K562 (cell line): ENCODE data around the gene ATP5PO. TPM values are rescaled to one million over a fixed set of nuclear protein-coding genes. Genes with fewer than 3 reads are reported as not detected.
"Not testable (repeated sequence)": the region's sequence is repeated elsewhere in the genome, so short reads cannot be mapped to it uniquely, and the experiment has no call there.

Source experiments
- ATAC-seq: fragments of 200-7000 bp; cut with Tn5 transposase; 3 replicates; pipeline ENCODE4 v1.9.1; 2020; ENCODE audit warnings: moderate library complexity
- BruUV-seq: library from RNA; stranded (reverse); fragments of 400-500 nt; replicated peaks from 2 replicates; lab custom pipeline; 2021; lab: Mats Ljungman, UMichigan
- CTCF ChIA-PET: fragments of 300-600 bp; formaldehyde crosslinking; extraction: SDS; loops from one replicate; lab custom pipeline; 2021; ENCODE audit warnings: low intra/inter-chr PET ratio; lab: Yijun Ruan, JAX
- POLR2A ChIA-PET: fragments of 300-600, 350-650 bp; sonication (Branson Sonifier 250); formaldehyde crosslinking; extraction: SDS; loops from one replicate; lab custom pipeline; 2021; ENCODE audit warnings: antibody characterized with exemption, inconsistent platforms; lab: Yijun Ruan, JAX
- DNase-seq, 4 experiments: peaks; one replicate each; pipeline versions ENCODE4 v3.0.0 to v3.0.0-alpha.2; 2011 to 2018; ENCODE audit warnings: low spot score in 3 of 4, mixed read lengths in 3 of 4; ENCODE audit errors: extremely low read depth in 1 of 4
- FAIRE-seq: peaks from 2 replicates; lab custom pipeline; 2011; peaks lifted over from hg19 to GRCh38; lab: Jason Lieb, UNC
- H2AFZ ChIP-seq: 2 replicates; pipeline ENCODE4 v1.6.0; 2011; ENCODE audit warnings: low read depth, low read length, control low read depth, inconsistent platforms
- H3K27ac ChIP-seq: fragments of 200-600 bp; 3 replicates; pipeline ENCODE4 v1.8.0; 2011; ENCODE audit warnings: low read depth, mild to moderate bottlenecking, control low read depth, inconsistent platforms, low read length, moderate library complexity, mixed read lengths; ENCODE audit errors: extremely low read depth
- H3K27me3 ChIP-seq, 2 experiments: fragments of 300-600 bp in 1 of 2; 2 replicates in 1 of 2; 3 replicates in 1 of 2; pipeline versions ENCODE4 v1.6.0 to v1.8.0; 2011; ENCODE audit warnings: inconsistent platforms in 2 of 2, low read length in 2 of 2, mild to moderate bottlenecking in 1 of 2, mixed read lengths in 1 of 2, moderate library complexity in 1 of 2; ENCODE audit not compliant: control insufficient read depth in 2 of 2, insufficient read depth in 2 of 2
- H3K36me3 ChIP-seq: fragments of 300-600 bp; 3 replicates; pipeline ENCODE4 v1.8.0; 2011; ENCODE audit warnings: mild to moderate bottlenecking, low read length, inconsistent platforms; ENCODE audit not compliant: control insufficient read depth, insufficient read depth
- H3K4me1 ChIP-seq, 2 experiments: fragments of 200-600 bp in 1 of 2; replicated peaks in 1 of 2; 2 replicates in 1 of 2; 3 replicates in 1 of 2; pipeline versions ENCODE4 v1.5.1 to v1.8.0; 2011; ENCODE audit warnings: inconsistent platforms in 2 of 2, low read length in 2 of 2, mild to moderate bottlenecking in 1 of 2, mixed read lengths in 1 of 2, moderate library complexity in 1 of 2; ENCODE audit not compliant: control insufficient read depth in 2 of 2, insufficient read depth in 2 of 2
- H3K4me2 ChIP-seq: 2 replicates; pipeline ENCODE4 v1.6.1; 2011; ENCODE audit warnings: low read length, control low read depth, inconsistent platforms, mixed read lengths; ENCODE audit not compliant: insufficient read depth
- H3K4me3 ChIP-seq: fragments of 200-600 bp; sonication (generic), shearing (Covaris generic); 2 replicates; pipeline ENCODE4 v1.5.1; 2016; ENCODE audit warnings: control low read depth, inconsistent platforms
- H3K79me2 ChIP-seq: fragments of 200-600 bp; 3 replicates; pipeline ENCODE4 v1.8.0; 2011; ENCODE audit warnings: low read length, inconsistent platforms; ENCODE audit not compliant: control insufficient read depth, insufficient read depth
- H3K9ac ChIP-seq, 2 experiments: 2 replicates each; pipeline versions ENCODE4 v1.6.0 to v1.6.1; 2011; ENCODE audit warnings: low read depth in 2 of 2, low read length in 2 of 2, control low read depth in 1 of 2, inconsistent platforms in 1 of 2, mild to moderate bottlenecking in 1 of 2, mixed read lengths in 1 of 2; ENCODE audit not compliant: insufficient read depth in 1 of 2
- H3K9me1 ChIP-seq: one replicate; pipeline ENCODE4 v1.6.0; 2011; ENCODE audit warnings: inconsistent platforms, mild to moderate bottlenecking, low read length, moderate library complexity; ENCODE audit not compliant: control insufficient read depth, insufficient read depth
- H3K9me3 ChIP-seq: replicated peaks from 2 replicates; pipeline ENCODE4 v1.5.1; 2011; ENCODE audit warnings: low read depth, low read length, inconsistent platforms; ENCODE audit not compliant: control insufficient read depth, insufficient read depth
- H4K20me1 ChIP-seq: replicated peaks from 2 replicates; pipeline ENCODE4 v1.6.1; 2011; ENCODE audit warnings: low read length, inconsistent platforms, mixed read lengths; ENCODE audit not compliant: control insufficient read depth, insufficient read depth
- SUPT5H ChIP-seq: fragments of 450-650 bp; IDR thresholded peaks from 2 replicates; pipeline ENCODE4 v1.6.1; 2016
- ZNF311 ChIP-seq: fragments of 250-450 bp; sonication (Bioruptor Pico); IDR thresholded peaks from 2 replicates; pipeline ENCODE4 v1.4.0; 2020; ENCODE audit warnings: mild to moderate bottlenecking, moderate library complexity
- WGBS: fragments of 100-300 bp; shearing (Covaris generic); methylation state at CpG from one replicate; pipeline ENCODE4 v1.1.6; 2016; ENCODE audit warnings: low coverage, mixed read lengths; ENCODE audit not compliant: insufficient coverage; ENCODE audit errors: missing lambda C conversion rate; 5-methylcytosine and 5-hydroxymethylcytosine counted together
- in situ Hi-C: fragments of 300-500 bp; cut with MboI; formaldehyde crosslinking; loops from 4 replicates; pipeline ENCODE4 v1.15.0; 2018; ENCODE audit warnings: inconsistent platforms, mixed read lengths
- intact Hi-C: fragments of 100-400 bp; cut with micrococcal nuclease; formaldehyde crosslinking; loops from 2 replicates; pipeline ENCODE4 v1.14.2; 2022
- polyA plus RNA-seq, 8 experiments: library from polyadenylated mRNA; depleted of rRNA in 4 of 8; stranded (reverse) in 5 of 8; unstranded in 3 of 8; fragments of >200 nt; fragmentation: Nextera tagmentation in 2 of 8; fragmentation: Illumina TruSeq in 1 of 8; extraction: Ambion mirVana in 2 of 8; extraction: Trizol in 1 of 8; gene quantifications; 2 replicates each; pipeline versions ENCODE4 v1.2.1 to v1.2.3, GENCODE V29; 2011 to 2014; ENCODE audit warnings: inconsistent platforms in 1 of 8, missing spikeins in 1 of 8
- total RNA-seq, 7 experiments: library from RNA; depleted of rRNA in 6 of 7; stranded (reverse); fragments of >200 nt in 6 of 7; fragmentation: Illumina TruSeq in 2 of 7; extraction: Trizol in 2 of 7; gene quantifications; 2 replicates each; pipeline versions ENCODE4 v1.2.1 to v1.2.3, GENCODE V29; 2011 to 2021; ENCODE audit warnings: low replicate concordance in 1 of 7
- TF ChIP-seq, protein P1 (sequence below): sonication (generic); formaldehyde crosslinking; IDR thresholded peaks from 2 replicates; pipeline ENCODE4 v1.8.0; 2023; ENCODE audit warnings: missing genetic modification reagents, mild to moderate bottlenecking, borderline replicate concordance

The ATP5PO gene
- total and polyA plus RNA-seq, 9 of the 15 experiments (the other 6 are each of a cell fraction or from before 2014, with no cell fraction given): 367 to 2,722 (median 808) TPM

GRCh38 chr21:33869873-33870272, 45.7 kb downstream of the ATP5PO start (continued):
- TF ChIP-seq, protein P1, sequence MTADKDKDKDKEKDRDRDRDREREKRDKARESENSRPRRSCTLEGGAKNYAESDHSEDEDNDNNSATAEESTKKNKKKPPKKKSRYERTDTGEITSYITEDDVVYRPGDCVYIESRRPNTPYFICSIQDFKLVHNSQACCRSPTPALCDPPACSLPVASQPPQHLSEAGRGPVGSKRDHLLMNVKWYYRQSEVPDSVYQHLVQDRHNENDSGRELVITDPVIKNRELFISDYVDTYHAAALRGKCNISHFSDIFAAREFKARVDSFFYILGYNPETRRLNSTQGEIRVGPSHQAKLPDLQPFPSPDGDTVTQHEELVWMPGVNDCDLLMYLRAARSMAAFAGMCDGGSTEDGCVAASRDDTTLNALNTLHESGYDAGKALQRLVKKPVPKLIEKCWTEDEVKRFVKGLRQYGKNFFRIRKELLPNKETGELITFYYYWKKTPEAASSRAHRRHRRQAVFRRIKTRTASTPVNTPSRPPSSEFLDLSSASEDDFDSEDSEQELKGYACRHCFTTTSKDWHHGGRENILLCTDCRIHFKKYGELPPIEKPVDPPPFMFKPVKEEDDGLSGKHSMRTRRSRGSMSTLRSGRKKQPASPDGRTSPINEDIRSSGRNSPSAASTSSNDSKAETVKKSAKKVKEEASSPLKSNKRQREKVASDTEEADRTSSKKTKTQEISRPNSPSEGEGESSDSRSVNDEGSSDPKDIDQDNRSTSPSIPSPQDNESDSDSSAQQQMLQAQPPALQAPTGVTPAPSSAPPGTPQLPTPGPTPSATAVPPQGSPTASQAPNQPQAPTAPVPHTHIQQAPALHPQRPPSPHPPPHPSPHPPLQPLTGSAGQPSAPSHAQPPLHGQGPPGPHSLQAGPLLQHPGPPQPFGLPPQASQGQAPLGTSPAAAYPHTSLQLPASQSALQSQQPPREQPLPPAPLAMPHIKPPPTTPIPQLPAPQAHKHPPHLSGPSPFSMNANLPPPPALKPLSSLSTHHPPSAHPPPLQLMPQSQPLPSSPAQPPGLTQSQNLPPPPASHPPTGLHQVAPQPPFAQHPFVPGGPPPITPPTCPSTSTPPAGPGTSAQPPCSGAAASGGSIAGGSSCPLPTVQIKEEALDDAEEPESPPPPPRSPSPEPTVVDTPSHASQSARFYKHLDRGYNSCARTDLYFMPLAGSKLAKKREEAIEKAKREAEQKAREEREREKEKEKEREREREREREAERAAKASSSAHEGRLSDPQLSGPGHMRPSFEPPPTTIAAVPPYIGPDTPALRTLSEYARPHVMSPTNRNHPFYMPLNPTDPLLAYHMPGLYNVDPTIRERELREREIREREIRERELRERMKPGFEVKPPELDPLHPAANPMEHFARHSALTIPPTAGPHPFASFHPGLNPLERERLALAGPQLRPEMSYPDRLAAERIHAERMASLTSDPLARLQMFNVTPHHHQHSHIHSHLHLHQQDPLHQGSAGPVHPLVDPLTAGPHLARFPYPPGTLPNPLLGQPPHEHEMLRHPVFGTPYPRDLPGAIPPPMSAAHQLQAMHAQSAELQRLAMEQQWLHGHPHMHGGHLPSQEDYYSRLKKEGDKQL (CRISPR knock-in tag): no peak
- no peak for TF ChIP-seq ZNF311 (CRISPR knock-in tag)

DNA sequence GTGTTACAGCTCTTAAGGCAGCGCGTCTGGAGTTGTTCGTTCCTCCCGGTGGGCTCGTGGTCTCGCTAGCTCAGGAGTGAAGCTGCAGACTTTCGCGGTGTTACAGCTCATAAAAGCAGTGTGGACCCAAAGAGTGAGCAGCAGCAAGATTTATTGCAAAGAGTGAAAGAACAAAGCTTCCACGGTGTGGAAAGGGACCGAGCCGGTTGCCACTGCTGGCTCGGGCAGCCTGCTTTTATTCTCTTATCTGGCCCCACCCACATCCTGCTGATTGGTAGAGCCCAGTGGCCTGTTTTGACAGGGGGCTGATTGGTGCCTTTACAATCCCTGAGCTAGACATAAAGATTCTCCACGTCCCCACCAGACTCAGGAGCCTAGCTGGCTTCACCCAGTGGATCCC, 47.7 kb downstream of the ATP5PO start:
- H2AFZ ChIP-seq, H3K4me1 ChIP-seq, H3K4me2 ChIP-seq, H3K4me3 ChIP-seq, FAIRE-seq, ATAC-seq, DNase-seq, H4K20me1 ChIP-seq, H3K9ac ChIP-seq, H3K36me3 ChIP-seq, H3K79me2 ChIP-seq, H3K27ac ChIP-seq, in situ Hi-C loops, H3K9me1 ChIP-seq, BruUV-seq, intact Hi-C loops, CTCF ChIA-PET, H3K9me3 ChIP-seq: not testable (repeated sequence)
- 38% methylated on average over 11 of the region's 13 CpGs for WGBS
- peaks cover 21 to 36% of the 10 kb centered on the region in 2 experiments for H3K27me3 ChIP-seq
- TF ChIP-seq SUPT5H: peak; percentile 34; the same call in 1 of the 2 replicates
- POLR2A ChIA-PET: interaction anchor here (0.6 kb wide), 2 partner anchors 10 to 39 kb away, joined by 3 read pairs; no protein-coding TSS in a partner anchor
